ENCODE data around the gene NELFB. TPM values are rescaled to one million over a fixed set of nuclear protein-coding genes. Genes with fewer than 3 reads are reported as not detected.

NELFB gene
- total and polyA plus RNA-seq, 5 donors from 2014 or later, result 22.3 to 46.4 (median 24.1) TPM

DNA sequence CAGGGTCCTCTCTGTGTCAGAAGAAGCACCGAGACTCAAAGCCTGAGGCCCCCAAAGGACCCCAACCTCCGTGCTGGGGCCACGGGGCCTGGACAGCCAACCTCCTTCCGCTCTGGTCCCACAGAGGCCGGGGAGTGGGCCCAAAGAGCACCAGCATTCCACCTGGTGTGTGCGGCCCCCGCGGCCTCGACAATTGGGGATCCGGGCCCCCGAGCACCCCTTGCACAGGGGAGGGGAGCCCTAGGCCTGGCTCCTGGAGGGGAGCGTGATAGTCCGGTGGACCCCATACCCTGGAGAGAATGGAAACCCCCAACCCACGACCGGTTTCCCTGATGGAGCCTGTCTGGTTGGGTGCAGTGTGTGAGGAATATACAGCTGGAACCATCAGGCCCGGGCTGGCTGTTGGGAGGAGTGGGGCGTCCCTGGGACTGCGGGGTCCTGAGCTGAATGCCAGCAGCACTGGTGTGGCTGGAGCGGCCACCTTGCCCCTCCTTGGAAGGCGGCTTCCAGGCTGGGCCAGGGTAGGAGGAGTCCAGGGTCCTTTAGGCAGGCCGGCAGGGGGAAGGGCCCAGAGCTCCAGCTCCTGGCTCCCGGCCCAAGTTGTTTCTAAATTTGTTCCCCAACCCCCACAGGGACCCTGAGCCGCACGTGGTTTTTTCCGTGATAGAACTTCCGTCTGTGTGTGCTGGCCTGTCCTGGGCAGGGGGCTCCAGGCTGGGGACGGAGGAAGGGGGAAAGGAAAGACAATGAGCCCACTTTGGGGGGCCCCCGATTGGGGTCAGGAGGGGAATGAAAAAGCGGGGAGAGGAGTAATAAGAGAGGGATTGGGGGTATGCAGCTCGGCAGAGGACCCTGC lies 21.6 kb downstream of the NELFB start:
- Mint-ChIP-seq H3K36me3 (no peaks in the 10 kb centered on the region), H3K27me3 (no peaks in the 10 kb centered on the region), H3K9me3 (no peaks in the 10 kb centered on the region), H3K4me3 (peak overlapping the region; percentile 58 to 87 (median 84)), H3K4me1 (peaks cover 0 to 23% (median 3%) of the 10 kb centered on the region in 4 donors), H3K27ac (peak overlapping the region; percentile 36 to 66 (median 62))
- Histone ChIP-seq H3K4me3 (ENCODE audit: low read depth, low read length) (no peak overlapping the region), H3K27ac (ENCODE audit: insufficient read depth, low read length, poor library complexity, severe bottlenecking) (peak overlapping the region; percentile 60), H3K4me1 (ENCODE audit: control insufficient read depth, insufficient read depth, low read length, poor library complexity, severe bottlenecking) (peaks cover 30% of the 10 kb centered on the region), H3K9me3 (ENCODE audit: control insufficient read depth in 2 of 2, low read length in 2 of 2) (no peaks in the 10 kb centered on the region), H3K27me3 (ENCODE audit: control insufficient read depth, insufficient read depth, low read length) (no peaks in the 10 kb centered on the region), H3K36me3 (ENCODE audit: control insufficient read depth, insufficient read depth, low read length) (peaks cover 3% of the 10 kb centered on the region)
- DNase-seq (no peak), ATAC-seq (ENCODE audit: low read depth in 2 of 2) (no peak)

DNA sequence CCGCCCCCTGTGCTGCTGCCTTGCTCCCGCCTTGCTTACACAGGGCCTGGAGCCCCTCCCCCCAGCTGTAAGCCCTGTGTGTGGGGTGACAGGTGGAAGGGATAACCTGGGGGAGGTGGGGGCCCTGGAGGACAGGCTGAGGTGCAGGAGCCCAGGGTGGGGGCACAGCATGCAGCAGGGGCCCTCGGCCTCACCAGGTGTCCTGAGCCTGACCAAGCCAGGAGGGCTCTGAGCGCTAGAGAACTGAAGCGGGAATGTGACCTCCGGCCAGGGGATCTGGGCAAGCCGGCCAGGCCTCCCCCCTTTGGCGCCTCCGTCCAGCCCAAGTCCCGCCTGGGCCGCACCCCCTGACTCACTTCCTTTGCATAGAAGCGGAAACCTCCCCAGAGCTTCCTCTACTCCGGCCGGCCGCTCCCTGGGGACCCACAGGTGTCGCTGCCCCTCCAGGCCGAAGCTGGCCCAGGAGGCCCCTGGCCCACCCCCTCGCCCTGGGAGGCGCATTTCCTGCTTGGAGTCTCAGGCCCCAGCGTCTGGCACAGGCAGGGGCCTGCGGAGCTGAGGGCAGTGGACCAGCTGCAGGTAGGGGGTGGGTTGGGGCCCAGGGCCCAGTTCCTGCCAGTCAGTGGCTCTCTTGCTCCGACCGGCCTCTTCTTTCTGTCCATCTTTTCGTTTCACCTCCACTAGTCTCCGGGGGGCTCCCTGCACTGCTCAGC lies 22.4 kb downstream of the NELFB start, which contains the start of gene TOR4A:
Gene TOR4A (plus strand): TSS at position 398 of the 713 bp plus-strand sequence. CDS start 964 bp downstream, outside the sequence.
- H3K36me3 ChIP-seq (ENCODE audit: control insufficient read depth, insufficient read depth, low read length), result peaks cover 3% of the 10 kb centered on the region
- peaks cover 29% of the 10 kb centered on the region for H3K4me1 ChIP-seq (ENCODE audit: control insufficient read depth, insufficient read depth, low read length, poor library complexity, severe bottlenecking)
- H3K4me3 Mint-ChIP-seq, result peak within 1 kb of the TSS; percentile 82 to 93 (median 86)
- H3K36me3 Mint-ChIP-seq, result no peaks in the 10 kb centered on the region
- H3K27me3 ChIP-seq (ENCODE audit: control insufficient read depth, insufficient read depth, low read length), result no peaks in the 10 kb centered on the region
- no peaks in the 10 kb centered on the region for H3K9me3 Mint-ChIP-seq
- peaks cover 0 to 25% (median 3%) of the 10 kb centered on the region in 4 donors for H3K4me1 Mint-ChIP-seq
- DNase-seq, result peak in 1 of 3 donors; percentile 72
- peak within 1 kb of the TSS; percentile 36 to 96 (median 62) for H3K27ac Mint-ChIP-seq
- H3K27me3 Mint-ChIP-seq, result no peaks in the 10 kb centered on the region
- no peak within 1 kb of the TSS for H3K4me3 ChIP-seq (ENCODE audit: low read depth, low read length)
- ATAC-seq (ENCODE audit: low read depth in 2 of 2), result peak; percentile 40 to 67
- H3K9me3 ChIP-seq (ENCODE audit: control insufficient read depth in 2 of 2, low read length in 2 of 2), result no peaks in the 10 kb centered on the region
- peak within 1 kb of the TSS; percentile 60 for H3K27ac ChIP-seq (ENCODE audit: insufficient read depth, low read length, poor library complexity, severe bottlenecking)

DNA sequence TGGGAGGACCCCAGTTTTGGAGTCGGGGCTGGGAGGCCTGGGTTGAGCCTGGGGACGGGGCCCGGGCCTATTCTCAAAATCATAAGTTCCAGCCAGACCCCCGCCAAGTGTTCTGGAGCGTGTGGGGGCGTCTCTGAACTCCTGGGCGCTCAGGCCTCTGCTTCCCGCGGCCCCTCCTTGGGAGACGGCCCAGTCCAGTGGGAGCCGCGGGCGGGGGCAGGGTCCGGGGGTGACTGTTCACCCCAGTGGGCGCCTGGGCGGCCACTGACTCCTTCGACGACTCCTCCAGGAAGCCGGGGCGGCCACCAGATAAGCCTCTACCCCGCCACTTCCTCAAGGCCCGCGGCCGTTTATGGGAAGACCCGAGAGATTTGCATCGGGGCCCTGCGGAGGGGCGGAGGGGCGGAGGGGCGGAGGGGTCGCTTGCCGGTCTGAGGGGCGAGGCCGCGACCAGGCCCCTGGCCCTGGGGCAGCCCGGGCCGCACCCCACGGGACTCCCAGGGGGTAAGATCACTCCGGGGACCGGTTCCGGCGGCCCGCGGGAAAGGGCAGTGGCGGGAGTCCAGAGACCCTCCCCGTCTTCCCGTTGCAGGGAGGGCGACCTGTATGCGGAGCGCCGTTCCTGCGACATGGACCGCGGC lies 23.1 kb downstream of the NELFB start:
- Mint-ChIP-seq H3K9me3 (no peaks in the 10 kb centered on the region), H3K36me3 (no peaks in the 10 kb centered on the region), H3K27me3 (no peaks in the 10 kb centered on the region), H3K4me3 (peak overlapping the region; percentile 82 to 93 (median 86)), H3K4me1 (peaks cover 0 to 25% (median 3%) of the 10 kb centered on the region in 4 donors), H3K27ac (peak overlapping the region in 2 of 3 donors; percentile 41 to 96)
- no peak overlapping the region for H3K4me3 ChIP-seq (ENCODE audit: low read depth, low read length)
- ATAC-seq (ENCODE audit: low read depth in 2 of 2) (no peak), DNase-seq (peak in 1 of 3 donors; percentile 43)
- peaks cover 3% of the 10 kb centered on the region for H3K36me3 ChIP-seq (ENCODE audit: control insufficient read depth, insufficient read depth, low read length)
- H3K9me3 ChIP-seq (ENCODE audit: control insufficient read depth in 2 of 2, low read length in 2 of 2), result no peaks in the 10 kb centered on the region
- peak overlapping the region; percentile 60 for H3K27ac ChIP-seq (ENCODE audit: insufficient read depth, low read length, poor library complexity, severe bottlenecking)
- no peaks in the 10 kb centered on the region for H3K27me3 ChIP-seq (ENCODE audit: control insufficient read depth, insufficient read depth, low read length)
- peaks cover 29% of the 10 kb centered on the region for H3K4me1 ChIP-seq (ENCODE audit: control insufficient read depth, insufficient read depth, low read length, poor library complexity, severe bottlenecking)

DNA sequence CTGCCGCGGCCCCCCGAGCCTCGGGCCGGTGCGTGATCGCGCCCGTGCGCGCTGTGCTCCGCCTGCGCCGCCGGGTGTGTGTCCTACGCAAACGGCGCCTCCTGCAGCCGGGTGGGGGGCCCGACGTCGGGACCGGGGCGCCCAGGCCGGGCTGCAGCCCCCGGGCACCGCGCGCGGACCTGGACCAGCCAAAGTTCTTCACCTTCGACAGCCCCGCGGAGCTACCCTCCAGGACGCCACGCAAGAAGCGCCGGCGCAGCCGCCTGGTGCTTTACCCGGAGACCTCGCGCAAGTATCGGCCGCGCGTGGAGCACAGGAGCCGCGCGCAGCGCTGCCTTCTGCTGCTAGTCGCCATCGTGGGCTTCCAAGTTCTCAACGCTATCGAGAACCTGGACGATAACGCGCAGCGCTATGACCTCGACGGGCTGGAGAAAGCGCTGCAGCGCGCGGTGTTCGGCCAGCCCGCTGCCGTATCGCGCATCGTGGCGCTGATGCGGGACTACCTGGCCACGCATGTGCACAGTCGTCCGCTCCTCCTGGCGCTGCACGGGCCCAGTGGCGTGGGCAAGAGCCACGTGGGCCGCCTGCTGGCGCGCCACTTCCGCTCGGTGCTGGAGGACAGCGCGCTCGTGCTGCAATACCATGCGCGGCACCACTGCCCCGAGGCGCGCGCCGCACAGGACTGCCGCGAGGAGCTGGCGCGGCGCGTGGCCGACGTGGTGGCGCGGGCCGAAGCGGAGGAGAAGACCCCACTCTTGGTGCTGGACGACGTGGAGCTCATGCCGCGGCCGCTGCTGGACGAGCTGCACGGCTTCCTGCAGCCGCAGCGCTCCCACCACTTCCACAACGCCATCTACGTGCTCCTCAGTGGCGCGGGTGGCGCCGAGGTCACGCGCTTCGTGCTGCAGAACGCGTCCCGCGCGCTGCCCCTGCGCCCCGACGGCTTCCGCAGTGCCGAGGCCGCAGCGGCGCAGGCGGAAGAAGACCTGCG lies 23.9 kb downstream of the NELFB start:
- Histone ChIP-seq H3K27me3 (ENCODE audit: control insufficient read depth, insufficient read depth, low read length) (no peaks in the 10 kb centered on the region), H3K36me3 (ENCODE audit: control insufficient read depth, insufficient read depth, low read length) (peaks cover 3% of the 10 kb centered on the region), H3K9me3 (ENCODE audit: control insufficient read depth in 2 of 2, low read length in 2 of 2) (no peaks in the 10 kb centered on the region), H3K4me3 (ENCODE audit: low read depth, low read length) (no peak overlapping the region), H3K27ac (ENCODE audit: insufficient read depth, low read length, poor library complexity, severe bottlenecking) (no peak overlapping the region), H3K4me1 (ENCODE audit: control insufficient read depth, insufficient read depth, low read length, poor library complexity, severe bottlenecking) (peaks cover 29% of the 10 kb centered on the region)
- ATAC-seq (ENCODE audit: low read depth in 2 of 2) (no peak), DNase-seq (no peak)
- H3K27me3 Mint-ChIP-seq, result no peaks in the 10 kb centered on the region
- peaks cover 0 to 25% (median 3%) of the 10 kb centered on the region in 4 donors for H3K4me1 Mint-ChIP-seq
- H3K36me3 Mint-ChIP-seq, result no peaks in the 10 kb centered on the region
- H3K4me3 Mint-ChIP-seq, result peak overlapping the region in 2 of 4 donors; percentile 5 to 28
- no peak overlapping the region for H3K27ac Mint-ChIP-seq
- no peaks in the 10 kb centered on the region for H3K9me3 Mint-ChIP-seq

DNA sequence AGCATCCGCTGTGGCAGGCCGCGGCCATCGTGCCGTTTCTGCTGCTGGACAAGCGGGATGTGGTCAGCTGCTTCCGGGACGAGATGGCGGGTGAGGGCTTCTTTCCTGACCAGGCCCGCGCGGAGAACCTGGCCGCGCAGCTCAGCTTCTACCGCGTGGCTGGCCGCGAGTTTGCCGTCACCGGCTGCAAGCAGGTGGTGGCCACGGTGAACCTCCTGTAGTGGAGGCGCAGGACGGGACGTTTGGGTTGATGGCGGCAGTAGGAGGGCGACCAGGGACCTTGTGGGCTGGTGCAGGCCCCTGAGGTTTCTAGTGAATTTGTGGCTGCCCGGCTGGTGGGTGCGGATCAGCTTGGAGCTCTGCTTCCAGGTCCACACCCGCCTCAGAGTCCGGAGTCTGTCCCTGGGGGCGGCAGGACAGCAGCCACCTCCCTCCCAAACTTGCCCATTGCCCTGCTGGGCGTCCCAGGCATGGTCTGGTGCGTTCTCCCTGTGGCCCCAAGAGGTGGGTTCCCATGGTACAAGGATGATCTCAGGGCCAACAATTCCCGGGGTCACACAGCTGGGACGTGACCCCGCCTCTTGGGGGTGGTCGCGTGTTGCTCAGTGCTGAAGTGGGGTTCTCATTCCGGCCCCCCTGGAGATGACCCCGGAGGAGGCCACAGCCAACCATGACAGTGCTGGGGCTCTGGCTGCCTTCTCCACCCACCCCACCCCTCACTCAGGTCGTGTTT lies 24.8 kb downstream of the NELFB start:
- H3K4me3 ChIP-seq (ENCODE audit: low read depth, low read length), result no peak overlapping the region
- Mint-ChIP-seq H3K27ac (no peak overlapping the region), H3K36me3 (no peaks in the 10 kb centered on the region), H3K9me3 (no peaks in the 10 kb centered on the region), H3K4me3 (peak overlapping the region in 3 of 4 donors; percentile 29 to 56 (median 47)), H3K27me3 (no peaks in the 10 kb centered on the region), H3K4me1 (peaks cover 0 to 25% (median 3%) of the 10 kb centered on the region in 4 donors)
- ATAC-seq (ENCODE audit: low read depth in 2 of 2) (no peak), DNase-seq (no peak)
- H3K9me3 ChIP-seq (ENCODE audit: control insufficient read depth in 2 of 2, low read length in 2 of 2), result no peaks in the 10 kb centered on the region
- no peak overlapping the region for H3K27ac ChIP-seq (ENCODE audit: insufficient read depth, low read length, poor library complexity, severe bottlenecking)
- H3K36me3 ChIP-seq (ENCODE audit: control insufficient read depth, insufficient read depth, low read length), result peaks cover 3% of the 10 kb centered on the region
- H3K4me1 ChIP-seq (ENCODE audit: control insufficient read depth, insufficient read depth, low read length, poor library complexity, severe bottlenecking), result peaks cover 29% of the 10 kb centered on the region
- no peaks in the 10 kb centered on the region for H3K27me3 ChIP-seq (ENCODE audit: control insufficient read depth, insufficient read depth, low read length)

DNA sequence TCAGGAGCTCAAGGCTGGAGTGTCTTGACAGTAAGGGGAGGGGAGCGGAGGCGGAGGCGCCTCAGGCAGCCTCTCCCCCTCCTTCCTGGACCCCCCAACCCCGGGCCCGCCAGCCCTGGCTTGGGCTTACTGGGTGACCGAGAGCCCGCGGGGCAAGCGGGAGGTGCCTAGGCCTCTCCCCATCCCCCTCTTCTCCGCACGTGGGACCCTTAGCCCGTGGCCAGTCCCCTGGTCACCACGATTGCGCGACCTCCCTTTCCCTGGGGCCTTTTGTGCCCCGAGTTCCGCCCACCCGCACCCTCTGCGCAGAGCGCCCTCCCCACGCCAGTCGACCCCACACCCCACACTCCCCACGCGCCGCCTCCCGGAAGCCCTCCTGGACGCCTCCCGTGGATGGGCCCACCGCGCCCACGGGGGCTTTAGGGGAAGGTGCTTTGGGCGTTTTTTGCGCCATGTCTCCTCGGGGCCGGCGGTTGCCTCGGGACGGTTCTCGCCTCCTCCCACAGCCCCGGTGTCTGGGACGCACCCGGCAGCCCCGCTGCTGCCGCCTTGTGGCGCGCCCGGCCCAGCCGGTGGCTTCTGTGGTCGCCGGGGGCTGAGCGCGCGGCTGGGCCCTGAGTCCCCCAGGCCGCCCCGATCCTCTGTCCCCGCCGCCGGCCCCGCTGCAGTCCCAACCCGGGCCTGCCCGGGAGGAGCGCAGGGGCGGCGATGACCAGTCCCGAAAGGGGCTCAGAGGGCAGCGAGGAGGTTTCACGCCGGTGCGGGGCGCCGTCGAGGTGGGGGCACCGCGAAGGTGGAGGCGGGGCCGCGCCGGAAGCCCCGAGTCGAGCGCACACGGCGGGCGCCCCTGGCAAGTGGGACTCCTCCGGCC lies 25.6 kb downstream of the NELFB start:
- ATAC-seq (ENCODE audit: low read depth in 2 of 2) (peak; percentile 16 to 19), DNase-seq (peak in 1 of 3 donors; percentile 28)
- peaks cover 29% of the 10 kb centered on the region for H3K4me1 ChIP-seq (ENCODE audit: control insufficient read depth, insufficient read depth, low read length, poor library complexity, severe bottlenecking)

More for the DNA sequence above, 25.6 kb downstream of the NELFB start:
- Histone ChIP-seq H3K27ac (ENCODE audit: insufficient read depth, low read length, poor library complexity, severe bottlenecking) (no peak overlapping the region), H3K27me3 (ENCODE audit: control insufficient read depth, insufficient read depth, low read length) (no peaks in the 10 kb centered on the region), H3K4me3 (ENCODE audit: low read depth, low read length) (no peak overlapping the region), H3K36me3 (ENCODE audit: control insufficient read depth, insufficient read depth, low read length) (peaks cover 3% of the 10 kb centered on the region), H3K9me3 (ENCODE audit: control insufficient read depth in 2 of 2, low read length in 2 of 2) (no peaks in the 10 kb centered on the region)
- Mint-ChIP-seq H3K4me1 (peaks cover 0 to 19% (median 3%) of the 10 kb centered on the region in 4 donors), H3K27ac (no peak overlapping the region), H3K9me3 (no peaks in the 10 kb centered on the region), H3K4me3 (no peak overlapping the region), H3K27me3 (peaks cover 3% of the 10 kb centered on the region), H3K36me3 (no peaks in the 10 kb centered on the region)
